NCI-H1105 treated with DMSO at 0.1 percent for 48 hours (cell line): ENCODE data around the gene RHOBTB1.
"Not testable (repeated sequence)": the region's sequence is repeated elsewhere in the genome, so short reads cannot be mapped to it uniquely, and the experiment has no call there.

Source experiments
- DNase-seq: peaks from one replicate; lab custom pipeline; 2025; lab: John Stamatoyannopoulos, UW

The RHOBTB1 gene

DNA sequence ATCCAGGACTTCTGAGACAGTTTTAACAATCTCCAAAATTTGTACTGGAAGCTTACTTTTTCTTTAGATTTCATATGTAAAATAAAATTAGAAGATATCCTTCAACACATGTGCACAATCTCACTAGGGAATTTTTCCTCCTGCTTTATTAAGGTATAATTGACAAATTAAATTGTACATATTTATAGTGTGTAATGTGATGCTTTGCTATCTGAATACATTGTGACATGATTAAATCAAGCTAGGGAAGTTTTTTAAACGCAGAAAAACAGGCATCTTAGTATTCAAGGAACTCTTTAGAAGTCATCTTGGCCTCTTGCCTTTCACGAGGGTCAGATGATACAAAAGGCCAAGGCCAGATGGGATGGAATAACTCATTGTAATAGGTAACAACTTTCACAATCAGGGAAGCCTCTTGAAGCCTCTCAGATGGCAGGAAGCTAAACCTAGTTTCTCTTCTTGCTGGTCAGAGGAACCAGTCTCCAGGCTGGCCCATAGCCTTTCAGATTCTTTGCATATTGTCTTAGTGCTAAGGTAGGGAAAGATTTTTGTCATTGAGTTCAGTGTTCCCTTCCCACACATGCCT is 78.7 kb downstream of the RHOBTB1 start:
- DNase-seq = no peak

DNA sequence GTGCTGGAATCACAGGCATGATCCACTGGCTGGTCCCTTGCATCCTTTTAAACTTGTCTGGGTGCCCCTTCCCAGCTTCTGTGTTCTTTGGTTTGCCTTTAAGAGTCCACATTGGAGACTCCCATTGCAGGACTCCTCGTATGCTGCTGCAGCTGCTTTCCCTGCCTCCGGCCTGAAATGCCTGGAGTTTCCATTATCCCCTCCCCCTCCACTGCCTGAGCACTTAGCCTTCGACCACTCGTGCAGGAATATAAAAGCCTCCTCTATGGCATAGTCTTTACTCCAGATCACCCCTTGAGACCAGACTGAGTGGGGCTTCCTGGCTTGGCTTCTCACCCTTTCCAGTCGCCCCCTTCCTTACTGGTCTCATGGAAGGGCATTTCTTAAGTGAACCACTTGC is 80.2 kb downstream of the RHOBTB1 start:
- DNase-seq = no peak

DNA sequence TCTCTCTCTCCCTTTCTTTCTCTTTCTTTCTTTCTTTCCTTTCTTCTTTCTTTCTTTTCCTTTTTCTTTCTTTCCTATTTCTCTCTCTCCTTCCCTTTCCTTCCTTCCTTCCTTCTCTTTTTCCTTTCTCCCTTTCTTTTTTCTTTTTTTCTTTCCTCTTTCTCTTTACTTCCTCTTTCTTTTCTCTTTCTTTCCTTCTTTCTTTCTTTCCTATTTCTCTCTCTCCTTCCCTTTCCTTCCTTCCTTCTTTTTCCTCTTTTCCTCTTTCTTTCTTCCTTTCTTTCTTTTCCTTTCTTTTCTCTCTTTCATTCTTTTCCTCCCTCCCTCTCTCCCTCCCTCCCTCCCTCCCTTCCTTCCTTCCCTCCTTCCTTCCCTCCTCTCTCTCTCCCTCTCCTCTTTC is 81.5 kb downstream of the RHOBTB1 start:
- no peak for DNase-seq

DNA sequence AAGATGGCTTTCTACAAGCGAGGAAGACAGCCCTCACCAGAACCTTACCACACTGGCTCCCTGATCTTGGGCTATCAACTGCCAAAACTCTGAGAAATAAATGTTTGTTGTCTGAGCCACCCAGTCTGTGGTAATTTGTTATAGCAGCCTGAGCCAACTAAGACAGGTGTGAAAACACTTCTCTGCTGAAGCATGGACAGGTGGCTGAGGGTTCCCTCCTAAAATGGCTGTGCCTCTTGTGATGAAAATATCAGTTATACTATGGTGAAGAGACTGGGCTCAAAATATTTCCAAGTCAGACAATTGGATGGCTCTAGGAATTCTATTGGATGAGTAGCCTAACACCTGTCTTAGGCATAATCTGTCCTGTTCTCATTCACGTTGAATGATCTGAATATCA is 87.6 kb downstream of the RHOBTB1 start:
- no peak for DNase-seq

DNA sequence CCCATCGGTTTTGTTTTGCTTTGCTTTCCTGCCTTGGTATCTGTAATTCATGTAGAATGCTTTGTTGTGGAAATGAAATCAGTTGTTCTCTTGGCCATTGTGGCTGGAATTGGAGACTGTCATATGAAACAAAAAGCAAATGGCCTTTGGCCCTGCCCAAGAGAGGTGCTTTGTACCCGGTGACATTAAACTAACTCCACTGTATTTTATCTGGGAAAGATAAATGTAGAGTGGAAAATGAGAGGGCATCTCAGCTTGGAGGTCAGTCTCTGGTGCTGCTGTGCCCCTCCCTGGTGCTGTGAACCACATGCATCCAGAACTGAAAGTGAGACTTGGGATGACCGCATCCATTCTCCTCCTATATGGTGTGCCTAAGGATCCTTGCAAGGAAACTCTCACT is 90.3 kb downstream of the RHOBTB1 start:
- DNase-seq = no peak

DNA sequence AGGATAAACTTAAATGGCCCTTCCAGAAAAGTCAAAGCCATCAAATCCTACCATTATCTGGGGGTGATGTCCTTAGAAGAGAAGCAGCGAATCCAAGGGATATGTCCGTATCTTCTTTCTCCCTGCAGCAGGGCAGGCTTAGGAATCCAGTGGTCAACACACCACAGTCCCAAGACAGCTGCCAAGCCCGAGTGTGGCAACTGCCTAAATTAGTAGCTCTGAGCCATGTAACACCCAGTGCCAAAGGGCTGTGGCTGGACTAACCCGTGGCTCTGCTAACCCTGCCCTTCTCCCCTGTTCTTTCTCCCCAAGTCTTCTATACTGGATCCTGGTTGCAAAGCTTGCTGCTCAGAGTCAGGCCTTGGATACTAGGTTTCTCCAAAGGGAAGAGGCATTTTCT is 90.9 kb downstream of the RHOBTB1 start:
- DNase-seq = no peak

DNA sequence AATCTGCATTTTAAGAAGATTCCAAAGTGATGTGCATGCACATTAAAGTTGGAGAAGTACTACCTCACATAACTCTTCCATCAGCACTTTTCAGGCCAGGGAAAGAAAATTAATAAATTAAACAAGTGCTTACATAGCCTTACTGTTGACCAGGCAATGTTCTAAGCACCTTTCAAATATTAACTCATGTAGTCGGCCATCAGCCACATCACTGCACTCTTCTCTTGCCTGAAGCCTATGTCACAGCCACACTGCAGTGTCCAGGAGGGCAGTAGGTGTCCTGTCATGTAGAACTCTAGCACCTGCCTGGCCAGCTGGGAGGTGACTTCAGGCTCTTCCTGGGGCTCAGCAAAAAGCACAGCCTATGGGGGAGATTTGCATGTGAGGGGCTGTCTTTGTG is 94.2 kb downstream of the RHOBTB1 start:
- no peak for DNase-seq

DNA sequence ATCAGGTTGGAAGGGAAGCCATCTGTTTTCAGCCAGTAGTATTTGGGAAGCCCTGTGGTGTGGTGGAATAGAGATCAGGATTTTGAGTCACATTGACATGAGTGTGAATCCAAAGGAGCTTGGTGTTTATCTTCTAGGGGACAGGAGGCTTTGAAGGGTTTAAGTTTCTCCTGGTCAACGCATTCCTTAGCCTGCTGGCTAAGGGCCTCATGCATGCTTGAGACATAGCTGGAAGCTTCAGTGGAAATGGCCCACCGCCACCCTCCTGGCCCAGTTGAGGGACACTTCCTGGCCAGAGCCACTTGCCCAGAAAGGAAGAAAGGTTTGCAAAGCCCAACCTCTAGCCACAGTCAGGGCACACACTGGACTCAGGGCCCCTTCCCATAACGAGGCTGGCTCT is 94.8 kb downstream of the RHOBTB1 start:
- no peak for DNase-seq

DNA sequence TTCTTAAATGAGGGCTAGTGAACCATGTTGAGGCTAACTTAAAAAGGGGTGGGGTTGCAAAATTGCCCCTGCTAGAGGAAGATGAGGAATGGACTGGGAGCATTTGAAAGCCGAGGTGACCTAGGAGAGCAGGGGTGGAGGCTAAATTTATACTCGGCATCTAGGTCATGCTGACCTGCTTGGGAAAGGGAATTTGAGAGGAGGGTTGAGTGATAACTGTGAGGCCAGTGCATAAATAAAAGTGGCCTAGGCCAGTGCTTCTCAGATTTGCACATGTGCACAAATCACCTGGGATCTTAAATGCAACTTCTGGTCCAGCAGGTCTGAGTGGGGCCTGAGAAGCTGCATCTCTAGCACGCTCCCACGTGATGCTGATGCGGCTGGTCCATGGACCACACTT is 95.3 kb downstream of the RHOBTB1 start:
- DNase-seq = no peak

DNA sequence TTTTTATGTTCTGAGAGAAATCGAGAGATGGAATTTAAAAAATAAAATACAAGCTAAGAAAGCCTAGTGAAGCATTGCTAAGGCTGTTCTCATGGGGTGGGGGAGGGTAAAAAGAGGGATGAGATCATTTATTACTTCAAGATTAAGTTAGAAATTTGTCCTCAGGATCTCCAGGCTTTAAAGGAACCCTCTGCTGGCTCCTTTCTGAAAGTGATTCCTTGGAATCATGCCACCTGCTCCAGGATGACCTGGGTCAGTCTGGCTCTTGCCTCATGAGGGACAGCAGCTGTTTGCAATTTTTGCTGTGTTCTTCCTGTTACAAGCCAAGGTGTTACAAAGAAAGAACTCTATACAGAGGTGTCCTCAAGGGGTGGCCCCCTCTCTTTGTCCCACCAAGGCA is 95.9 kb downstream of the RHOBTB1 start:
- no peak for DNase-seq

DNA sequence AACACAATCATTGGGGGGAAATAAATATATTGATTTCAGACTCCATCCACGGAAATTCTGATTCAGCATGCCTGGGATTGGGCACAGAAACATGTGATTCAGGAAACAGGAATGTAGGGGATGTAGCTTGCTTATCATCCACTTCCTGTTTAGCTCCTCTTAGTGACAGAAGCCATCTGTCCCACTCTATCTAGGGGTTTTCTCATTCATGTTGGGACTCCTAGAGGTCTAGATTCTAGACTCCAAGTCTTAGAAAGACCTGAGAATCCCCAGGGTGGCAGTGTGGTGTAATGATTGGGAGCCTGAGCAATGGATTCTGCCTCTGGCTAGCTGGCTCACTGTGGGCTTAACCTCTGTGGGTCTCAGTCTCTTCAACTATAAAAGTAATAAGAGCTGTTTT is 97.8 kb downstream of the RHOBTB1 start:
- no peak for DNase-seq

DNA sequence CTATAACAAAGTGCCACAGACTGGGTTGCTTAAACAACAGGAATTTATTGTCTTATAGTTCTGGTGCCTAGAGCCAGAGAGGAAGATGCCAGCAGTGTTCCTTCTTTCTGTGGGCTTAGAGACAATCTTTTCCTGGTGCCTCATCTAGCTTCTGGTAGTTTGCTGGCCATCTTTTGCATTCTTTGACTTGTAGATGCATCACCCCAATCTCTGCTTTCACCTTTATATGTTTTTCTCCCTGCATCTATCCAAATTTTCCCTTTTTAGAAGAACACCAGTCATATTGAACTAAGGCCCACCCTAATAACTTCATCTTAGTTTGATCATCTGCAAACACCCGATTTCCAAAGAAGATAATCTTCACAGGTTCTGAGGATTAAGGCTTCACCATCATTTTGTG is 98.9 kb downstream of the RHOBTB1 start:
- DNase-seq = no peak

DNA sequence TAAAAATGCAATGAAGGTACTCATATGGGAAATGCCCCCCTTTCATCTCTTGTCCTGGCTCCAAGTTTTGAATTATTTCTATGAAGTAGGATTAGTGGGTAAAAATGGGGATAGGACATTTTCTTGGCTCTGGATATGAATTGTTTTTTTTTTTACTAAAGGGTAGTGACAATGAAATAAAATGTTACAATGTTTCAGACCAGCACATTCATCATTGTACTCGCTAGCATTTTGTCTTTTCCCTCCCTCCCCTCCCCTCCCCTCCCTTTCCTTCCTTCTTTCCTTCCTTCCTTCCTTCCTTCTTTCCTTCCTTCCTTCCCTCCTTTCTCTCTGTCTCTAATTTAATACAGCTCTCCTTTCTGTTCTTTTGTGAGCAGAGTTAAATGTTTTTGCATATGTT is 101.3 kb downstream of the RHOBTB1 start:
- DNase-seq = no peak

DNA sequence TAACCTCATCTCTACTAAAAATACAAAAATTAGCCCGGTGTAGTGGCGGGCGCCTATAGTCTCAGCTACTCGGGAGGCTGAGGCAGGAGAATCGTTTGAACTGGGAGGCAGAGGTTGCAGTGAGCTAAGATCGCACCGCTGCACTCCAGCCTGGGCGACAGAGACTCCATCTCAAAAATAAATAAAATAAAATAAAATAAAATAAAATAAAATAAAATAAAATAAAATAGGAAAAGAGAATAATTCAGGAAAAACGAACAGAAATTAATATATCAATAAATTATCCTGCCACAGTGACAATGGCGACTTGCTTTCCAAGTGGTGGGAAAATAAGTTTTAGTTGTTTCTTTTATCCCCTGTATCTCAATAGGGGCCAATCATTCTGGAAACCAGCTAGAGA is 102.8 kb downstream of the RHOBTB1 start:
- DNase-seq = not testable (repeated sequence)

DNA sequence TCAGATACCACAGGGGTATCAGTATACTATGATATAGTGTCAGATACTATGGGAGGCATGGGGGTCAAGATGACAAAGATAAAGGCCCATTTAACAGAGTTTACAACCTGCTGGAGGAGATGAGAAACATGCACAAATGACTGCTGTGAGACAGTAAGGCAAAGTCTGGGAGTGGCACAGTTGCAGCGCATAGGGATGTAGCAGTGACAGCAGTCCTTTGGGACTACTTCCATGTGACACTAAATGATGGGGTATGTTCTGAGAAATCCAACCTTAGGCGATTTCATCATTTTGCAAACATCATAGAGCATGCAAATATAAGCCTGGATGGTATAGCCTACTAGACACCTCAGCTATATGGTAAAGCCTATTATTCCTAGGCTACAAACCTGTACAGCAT is 108.9 kb downstream of the RHOBTB1 start:
- DNase-seq = no peak

DNA sequence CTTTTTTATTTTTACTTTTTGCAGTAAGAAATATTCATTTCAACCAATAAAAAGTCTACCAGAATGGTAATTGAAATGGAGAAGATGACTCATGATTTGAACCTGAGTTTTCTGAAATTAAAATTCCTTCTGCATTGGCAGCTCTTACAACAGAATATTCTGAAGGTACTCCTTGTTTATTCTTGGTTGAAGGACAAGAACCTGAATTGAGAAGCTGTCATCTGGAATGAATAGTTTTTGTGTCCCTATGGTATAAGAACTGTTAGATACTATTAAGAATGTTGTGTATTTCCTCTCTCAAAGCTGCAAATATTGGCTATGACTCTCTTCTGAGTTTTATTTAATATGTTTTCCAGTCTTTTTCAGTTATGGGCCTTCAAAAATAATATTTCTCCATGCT is 109.6 kb downstream of the RHOBTB1 start:
- no peak for DNase-seq

DNA sequence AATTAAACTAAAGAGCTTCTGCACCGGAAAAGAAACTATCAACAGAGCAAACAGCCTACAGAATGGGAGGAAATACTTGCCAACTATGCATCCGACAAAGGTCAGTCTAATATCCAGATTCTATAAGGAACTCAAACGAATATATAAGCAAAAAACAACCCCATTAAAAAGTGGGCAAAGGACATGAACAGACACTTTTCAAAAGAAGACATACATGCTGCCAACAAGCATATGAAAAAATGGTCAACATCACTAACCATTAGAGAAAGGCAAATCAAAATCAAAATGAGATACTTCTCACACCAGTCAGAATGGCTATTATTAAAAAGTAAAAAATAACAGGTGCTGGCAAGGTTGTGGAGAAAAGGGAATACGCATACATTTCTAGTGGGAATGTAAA is 111.8 kb downstream of the RHOBTB1 start:
- not testable (repeated sequence) for DNase-seq

DNA sequence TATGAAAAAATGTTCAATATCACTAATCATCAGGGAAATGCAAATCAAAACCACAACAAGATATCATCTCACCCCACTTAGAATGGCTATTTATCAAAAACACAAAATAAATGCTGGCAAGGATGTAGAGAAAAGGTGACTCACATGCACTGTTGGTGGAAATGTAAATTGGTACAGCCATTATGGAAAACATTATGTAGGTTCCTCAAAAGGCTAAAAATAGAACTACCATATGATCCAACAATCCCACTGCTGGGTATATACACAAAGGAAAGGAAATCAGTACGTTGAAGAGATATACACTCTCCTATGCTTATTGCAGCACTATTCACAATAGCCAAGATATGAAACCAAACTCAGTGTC is 115.5 kb downstream of the RHOBTB1 start:
- DNase-seq = no peak

DNA sequence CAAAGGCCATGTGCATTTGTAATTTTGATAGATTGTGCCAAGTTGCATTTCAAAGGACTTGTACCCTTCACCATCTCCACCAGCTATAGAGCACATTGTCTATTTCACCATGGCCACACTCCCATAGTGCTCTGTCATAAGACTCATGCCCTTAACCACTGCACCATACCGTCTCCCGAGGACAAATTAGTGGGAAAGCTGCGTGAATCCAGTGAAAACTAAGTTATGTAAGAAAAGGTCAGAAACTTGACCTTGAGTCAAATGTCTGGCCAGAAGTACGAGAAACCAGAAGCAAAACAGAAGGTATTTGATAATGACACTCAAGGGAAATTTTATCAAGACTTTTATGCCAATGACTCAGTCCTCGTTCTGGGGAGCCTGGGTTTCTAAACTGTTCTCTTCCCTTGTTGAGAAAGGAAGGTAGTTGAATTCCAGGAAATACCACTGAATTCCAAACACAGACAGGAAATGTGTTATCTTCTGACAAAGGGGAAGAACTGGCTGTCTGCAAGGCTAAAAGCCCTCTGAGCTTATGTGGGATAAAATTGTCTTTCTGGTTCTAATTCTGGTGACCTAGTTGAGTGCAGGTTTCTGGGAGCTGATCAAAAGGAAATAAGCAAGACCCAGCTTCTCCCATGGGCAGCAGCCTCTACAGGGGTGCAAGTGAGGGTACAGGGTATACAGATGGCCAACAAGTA is 116.0 kb downstream of the RHOBTB1 start:
- DNase-seq = no peak

DNA sequence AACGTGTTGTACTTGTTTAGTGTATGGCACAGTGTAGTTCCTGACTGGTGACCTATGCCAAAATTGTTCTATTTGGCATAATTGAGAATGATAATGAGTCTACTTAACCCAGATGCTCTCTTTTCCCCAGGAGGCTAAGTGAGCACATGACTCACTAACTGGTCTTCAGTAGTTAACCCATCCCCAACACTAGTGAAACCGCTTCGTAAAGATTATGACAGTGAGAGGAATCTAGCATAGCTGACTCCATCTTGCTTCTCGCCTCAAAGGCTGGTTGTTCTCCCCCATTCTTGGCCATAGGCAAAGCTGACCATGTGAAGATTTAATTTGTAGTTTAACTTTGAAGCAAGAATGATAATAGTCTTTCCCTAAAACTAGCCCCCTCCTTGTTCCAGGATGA is 118.5 kb downstream of the RHOBTB1 start:
- DNase-seq = no peak

DNA sequence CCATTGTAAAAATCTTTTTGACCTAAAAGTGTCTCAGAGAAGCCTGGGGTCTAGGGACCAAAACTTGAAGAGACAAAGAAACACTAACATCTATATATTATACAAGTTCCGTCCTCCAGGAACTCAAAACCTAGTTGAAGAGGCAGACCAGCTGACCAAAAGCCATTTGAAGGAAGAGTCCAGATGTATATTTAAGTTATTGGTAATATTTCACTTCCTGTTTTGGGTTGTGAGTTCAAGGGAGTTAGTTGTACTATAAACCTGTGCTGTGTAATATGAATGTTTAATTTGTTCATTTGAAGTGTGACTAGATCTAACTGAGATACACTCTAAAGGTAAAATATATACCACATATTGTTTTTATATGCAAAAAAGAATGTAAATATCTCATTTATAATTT is 120.7 kb downstream of the RHOBTB1 start:
- no peak for DNase-seq

DNA sequence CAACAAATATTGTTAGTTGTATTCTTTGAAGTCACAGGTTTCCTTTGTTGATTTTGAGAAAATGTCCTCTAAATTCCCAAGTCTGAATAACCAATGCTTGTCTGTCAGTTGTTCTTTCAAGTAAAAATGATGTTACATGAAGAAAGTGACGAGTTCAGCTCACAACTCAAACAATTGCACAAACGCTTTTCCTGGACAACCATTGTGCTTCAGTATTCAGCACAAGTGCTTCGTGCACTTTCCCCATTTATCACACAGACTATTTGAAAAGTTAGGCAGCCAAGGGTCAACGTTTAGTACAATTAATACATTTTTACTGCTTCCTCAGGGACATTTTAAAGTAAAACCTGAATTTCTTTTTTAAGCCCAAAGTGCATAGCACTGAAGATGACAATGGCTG is 121.2 kb downstream of the RHOBTB1 start:
- DNase-seq = no peak

DNA sequence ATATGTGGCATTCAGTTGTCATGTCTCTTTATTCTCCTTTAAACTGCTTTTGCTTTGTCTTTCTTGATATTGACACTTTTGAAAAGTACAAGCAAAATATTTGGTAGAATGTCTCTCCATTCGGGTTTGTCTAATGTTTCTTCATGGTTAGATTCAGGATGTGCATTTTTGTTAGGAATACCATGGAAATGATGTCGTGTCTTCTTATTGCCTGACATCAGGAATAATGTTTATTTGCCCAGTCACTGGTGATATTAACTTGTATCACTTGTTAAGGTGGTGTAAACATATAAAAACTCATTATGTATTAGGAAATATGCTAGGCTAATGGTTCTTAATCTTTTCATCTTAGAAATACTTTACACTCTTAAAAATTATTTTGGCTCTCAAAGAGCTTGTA is 122.3 kb downstream of the RHOBTB1 start:
- DNase-seq = no peak

DNA sequence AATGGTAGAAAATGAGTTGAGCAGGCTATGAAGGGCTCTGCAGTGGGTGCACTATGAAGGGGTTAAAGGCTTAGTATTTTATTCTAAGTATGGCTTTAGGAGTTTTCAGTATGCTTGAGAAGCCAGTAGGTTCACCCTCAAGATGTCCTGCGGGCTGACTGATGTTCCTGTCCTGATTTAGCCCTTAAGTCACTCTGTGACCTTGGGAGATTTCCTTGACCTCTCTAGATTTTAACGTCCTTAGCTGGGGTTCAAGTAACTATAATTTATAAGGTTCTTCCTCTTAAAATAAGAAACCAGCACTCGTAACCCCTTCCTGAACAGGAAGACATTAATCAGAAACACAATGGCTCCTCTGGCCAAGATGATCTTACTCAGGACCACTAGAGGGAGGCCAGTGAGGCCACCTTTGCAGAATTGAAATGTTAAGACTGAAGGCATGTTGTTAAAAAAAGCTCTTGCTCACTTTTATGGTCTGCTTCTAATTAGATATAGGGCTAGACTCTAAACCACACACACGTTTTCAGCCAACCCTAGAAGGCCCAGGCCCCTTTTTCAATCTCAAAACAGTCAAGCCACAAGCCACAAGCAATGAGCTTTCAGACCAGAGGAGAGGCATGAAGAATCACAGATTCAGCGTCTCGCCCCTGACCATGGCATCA is 123.8 kb downstream of the RHOBTB1 start:
- no peak for DNase-seq
